KMS-11 (cell line): Measurements from ENCODE around the gene PTPRN2.

Experiments
- H2AFZ ChIP-seq: fragments of 200-600 bp; sonication (generic); 2 replicates; pipeline ENCODE4 v1.6.1; 2016; ENCODE audit warnings: antibody characterized with exemption, mixed run types, low read depth
- H3K27ac ChIP-seq: fragments of 200-600 bp; sonication (generic); 2 replicates; pipeline ENCODE4 v1.6.1; 2016; ENCODE audit warnings: mild to moderate bottlenecking, mixed run types
- H3K27me3 ChIP-seq: fragments of 200-600 bp; sonication (generic); 2 replicates; pipeline ENCODE4 v1.6.1; 2017; ENCODE audit warnings: mild to moderate bottlenecking, low read depth, mixed run types, moderate library complexity; ENCODE audit not compliant: insufficient read depth
- H3K36me3 ChIP-seq: fragments of 200-600 bp; sonication (generic); 2 replicates; pipeline ENCODE4 v1.6.1; 2017; ENCODE audit warnings: mild to moderate bottlenecking, mixed run types; ENCODE audit not compliant: insufficient read depth
- H3K4me1 ChIP-seq: fragments of 200-600 bp; sonication (generic); 2 replicates; pipeline ENCODE4 v1.6.1; 2016; ENCODE audit warnings: mild to moderate bottlenecking, low read depth, mixed run types; ENCODE audit not compliant: poor library complexity, severe bottlenecking
- H3K4me2 ChIP-seq: fragments of 200-600 bp; sonication (generic); 2 replicates; pipeline ENCODE4 v1.7.0; 2016; ENCODE audit warnings: mild to moderate bottlenecking, mixed run types
- H3K4me3 ChIP-seq: fragments of 200-600 bp; sonication (generic); IDR thresholded peaks from 2 replicates; pipeline ENCODE4 v1.6.1; 2017; ENCODE audit warnings: low read depth, low read length, mixed read lengths; ENCODE audit not compliant: insufficient read depth
- H3K79me2 ChIP-seq: fragments of 200-600 bp; sonication (generic); 2 replicates; pipeline ENCODE4 v1.6.1; 2016; ENCODE audit warnings: low read depth, mixed run types; ENCODE audit not compliant: insufficient read depth
- H3K9ac ChIP-seq: fragments of 200-600 bp; sonication (generic); 2 replicates; pipeline ENCODE4 v1.6.1; 2016; ENCODE audit warnings: mild to moderate bottlenecking, mixed run types
- H4K20me1 ChIP-seq: fragments of 200-600 bp; sonication (generic); 2 replicates; pipeline ENCODE4 v1.6.1; 2016; ENCODE audit warnings: mild to moderate bottlenecking, mixed run types; ENCODE audit not compliant: insufficient read depth
- CTCF ChIP-seq: fragments of 200-600 bp; sonication (generic); conservative IDR thresholded peaks from 2 replicates; pipeline ENCODE4 v1.6.1; 2017; ENCODE audit warnings: low read depth, mild to moderate bottlenecking, antibody characterized with exemption, low read length, moderate library complexity, mixed read lengths

PTPRN2 gene

GRCh38 chr7:158399762-158400161, 187.9 kb downstream of the PTPRN2 start:
- Histone ChIP-seq H3K9ac (no peak overlapping the region), H3K4me1 (no peaks in the 10 kb centered on the region), H3K27ac (no peak overlapping the region), H4K20me1 (no peaks in the 10 kb centered on the region), H3K36me3 (no peaks in the 10 kb centered on the region), H3K4me3 (no peak overlapping the region), H3K4me2 (no peak overlapping the region), H3K79me2 (no peaks in the 10 kb centered on the region), H3K27me3 (peaks cover 17% of the 10 kb centered on the region; the same call in 1 of the 2 replicates), H2AFZ (no peak overlapping the region)
- no peak for TF ChIP-seq CTCF

GRCh38 chr7:158398750-158399149, 188.9 kb downstream of the PTPRN2 start:
- H3K27ac ChIP-seq = no peak overlapping the region
- no peak overlapping the region for H3K4me2 ChIP-seq
- H4K20me1 ChIP-seq = no peaks in the 10 kb centered on the region
- no peak overlapping the region for H2AFZ ChIP-seq
- H3K36me3 ChIP-seq = no peaks in the 10 kb centered on the region
- no peak overlapping the region for H3K4me3 ChIP-seq
- H3K79me2 ChIP-seq = no peaks in the 10 kb centered on the region
- H3K27me3 ChIP-seq = peaks cover 17% of the 10 kb centered on the region; the same call in 1 of the 2 replicates
- no peak for TF ChIP-seq CTCF
- H3K4me1 ChIP-seq = no peaks in the 10 kb centered on the region
- H3K9ac ChIP-seq = no peak overlapping the region

- no peak overlapping the region for H3K9ac ChIP-seq
- no peaks in the 10 kb centered on the region for H3K79me2 ChIP-seq
- no peak for TF ChIP-seq CTCF
- H3K27me3 ChIP-seq = peaks cover 17% of the 10 kb centered on the region; the same call in 1 of the 2 replicates
- no peaks in the 10 kb centered on the region for H3K4me1 ChIP-seq
- no peak overlapping the region for H3K4me2 ChIP-seq
- no peak overlapping the region for H3K4me3 ChIP-seq
- H4K20me1 ChIP-seq = no peaks in the 10 kb centered on the region
- no peaks in the 10 kb centered on the region for H3K36me3 ChIP-seq
- no peak overlapping the region for H3K27ac ChIP-seq
- no peak overlapping the region for H2AFZ ChIP-seq
Measured at GRCh38 chr7:158397885-158398284, 189.7 kb downstream of the PTPRN2 start.

GRCh38 chr7:158396982-158397862, 190.4 kb downstream of the PTPRN2 start:
- Histone ChIP-seq H3K4me3 (no peak overlapping the region), H4K20me1 (no peaks in the 10 kb centered on the region), H2AFZ (no peak overlapping the region), H3K27ac (no peak overlapping the region), H3K4me2 (no peak overlapping the region), H3K36me3 (no peaks in the 10 kb centered on the region), H3K79me2 (no peaks in the 10 kb centered on the region), H3K4me1 (no peaks in the 10 kb centered on the region), H3K9ac (no peak overlapping the region), H3K27me3 (peaks cover 14% of the 10 kb centered on the region; the same call in 1 of the 2 replicates)
- no peak for TF ChIP-seq CTCF
